ENCODE data around the gene TBPL1.

DNA sequence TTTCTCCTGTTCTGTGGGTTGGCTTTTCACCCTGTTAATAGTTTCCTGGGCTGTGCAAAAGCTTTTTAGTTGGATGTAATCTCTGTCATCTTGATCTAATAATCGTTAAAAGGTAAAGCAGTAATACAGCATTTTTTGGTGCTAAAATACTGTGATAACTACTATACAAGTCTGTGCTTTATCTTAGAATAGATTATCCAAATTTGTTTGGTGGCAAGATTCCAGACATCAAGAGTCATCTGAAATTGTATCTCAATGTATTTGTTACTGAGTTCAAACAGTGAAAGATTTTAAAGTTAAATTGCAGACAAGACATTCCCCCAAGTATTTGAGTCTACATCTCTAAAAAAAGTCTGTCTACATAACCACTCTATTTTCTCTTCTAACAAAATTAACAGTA, 18.8 kb downstream of the TBPL1 start:
- TF ChIP-seq CTCF (IDR thresholded peaks at IDR 0.05): no peak
- no peak for TF ChIP-seq POLR2A (IDR thresholded peaks at IDR 0.05)

Data from prostate gland (tissue), 2 donors.